ENCODE measurements around the gene ANKRD63.

The ANKRD63 gene

GRCh38 chr15:40248006-40248783 is 34.7 kb downstream of the ANKRD63 start:
- Histone ChIP-seq H2AFZ (ENCODE audit: low read length) (no peak overlapping the region), H3K4me2 (ENCODE audit: low read length) (no peak overlapping the region), H3K9me3 (ENCODE audit: low read length) (no peaks in the 10 kb centered on the region), H3K27me3 (ENCODE audit: insufficient read depth, low read length) (peaks cover 11% of the 10 kb centered on the region), H3K4me3 (ENCODE audit: low read depth, low read length, poor library complexity, severe bottlenecking) (no peak overlapping the region), H3F3A (ENCODE audit: insufficient read depth, low read length) (no peaks in the 10 kb centered on the region), H3K27ac (ENCODE audit: low read depth, low read length, poor library complexity, severe bottlenecking) (no peak overlapping the region), H3K79me2 (ENCODE audit: insufficient read depth, low read length) (no peaks in the 10 kb centered on the region), H3K9ac (ENCODE audit: low read length) (no peak overlapping the region), H3K4me1 (ENCODE audit: insufficient read depth, low read length, severe bottlenecking) (no peaks in the 10 kb centered on the region), H3K9me2 (ENCODE audit: low read depth, low read length) (no peaks in the 10 kb centered on the region), H3K36me3 (ENCODE audit: insufficient read depth, low read length) (no peaks in the 10 kb centered on the region), H4K20me1 (ENCODE audit: insufficient read depth, low read length) (no peaks in the 10 kb centered on the region)
- no peak for TF ChIP-seq EZH2 (IDR thresholded peaks at IDR 0.05; ENCODE audit: borderline replicate concordance, low read length)
- no peak for TF ChIP-seq CTCF (IDR thresholded peaks at IDR 0.05; ENCODE audit: low read length)

DNA sequence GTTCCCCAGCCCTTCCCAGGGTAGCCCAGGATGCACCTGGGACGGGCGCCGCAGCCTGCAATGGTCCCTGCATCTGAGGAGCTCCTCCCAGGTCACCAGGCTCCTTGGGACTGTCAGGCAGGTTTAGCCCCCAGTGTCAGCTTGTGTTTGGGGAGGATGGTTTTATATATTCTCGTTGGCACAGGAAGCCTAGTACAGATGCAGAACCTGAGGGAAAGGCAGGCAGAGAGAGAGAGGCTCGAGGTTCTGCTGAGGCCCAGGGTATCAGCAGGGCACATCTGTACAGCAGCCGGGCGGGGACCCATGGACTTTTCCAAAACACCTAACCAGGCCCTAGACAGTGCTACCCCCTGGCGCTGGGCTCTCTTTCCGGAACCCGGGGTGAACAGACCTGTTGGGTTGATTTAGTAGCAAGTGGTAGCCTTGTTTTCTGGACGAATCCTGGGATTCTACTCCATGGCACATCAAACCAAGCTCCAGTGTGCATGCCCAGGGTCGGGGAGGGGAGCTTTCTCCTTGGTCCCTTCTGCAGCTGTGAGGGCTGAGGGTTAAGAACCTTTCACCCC is 35.4 kb downstream of the ANKRD63 start:
- H3K4me2 ChIP-seq (ENCODE audit: low read length): no peak overlapping the region
- H3K9me3 ChIP-seq (ENCODE audit: low read length): no peaks in the 10 kb centered on the region
- no peak overlapping the region for H2AFZ ChIP-seq (ENCODE audit: low read length)
- H4K20me1 ChIP-seq (ENCODE audit: insufficient read depth, low read length): no peaks in the 10 kb centered on the region
- no peaks in the 10 kb centered on the region for H3K4me1 ChIP-seq (ENCODE audit: insufficient read depth, low read length, severe bottlenecking)
- no peaks in the 10 kb centered on the region for H3K79me2 ChIP-seq (ENCODE audit: insufficient read depth, low read length)
- no peak overlapping the region for H3K27ac ChIP-seq (ENCODE audit: low read depth, low read length, poor library complexity, severe bottlenecking)
- H3K4me3 ChIP-seq (ENCODE audit: low read depth, low read length, poor library complexity, severe bottlenecking): no peak overlapping the region
- TF ChIP-seq EZH2 (IDR thresholded peaks at IDR 0.05; ENCODE audit: borderline replicate concordance, low read length) (no peak), CTCF (IDR thresholded peaks at IDR 0.05; ENCODE audit: low read length) (no peak)
- H3F3A ChIP-seq (ENCODE audit: insufficient read depth, low read length): no peaks in the 10 kb centered on the region
- no peak overlapping the region for H3K9ac ChIP-seq (ENCODE audit: low read length)
- H3K27me3 ChIP-seq (ENCODE audit: insufficient read depth, low read length): peaks cover 4% of the 10 kb centered on the region
- H3K36me3 ChIP-seq (ENCODE audit: insufficient read depth, low read length): no peaks in the 10 kb centered on the region
- H3K9me2 ChIP-seq (ENCODE audit: low read depth, low read length): no peaks in the 10 kb centered on the region

DNA sequence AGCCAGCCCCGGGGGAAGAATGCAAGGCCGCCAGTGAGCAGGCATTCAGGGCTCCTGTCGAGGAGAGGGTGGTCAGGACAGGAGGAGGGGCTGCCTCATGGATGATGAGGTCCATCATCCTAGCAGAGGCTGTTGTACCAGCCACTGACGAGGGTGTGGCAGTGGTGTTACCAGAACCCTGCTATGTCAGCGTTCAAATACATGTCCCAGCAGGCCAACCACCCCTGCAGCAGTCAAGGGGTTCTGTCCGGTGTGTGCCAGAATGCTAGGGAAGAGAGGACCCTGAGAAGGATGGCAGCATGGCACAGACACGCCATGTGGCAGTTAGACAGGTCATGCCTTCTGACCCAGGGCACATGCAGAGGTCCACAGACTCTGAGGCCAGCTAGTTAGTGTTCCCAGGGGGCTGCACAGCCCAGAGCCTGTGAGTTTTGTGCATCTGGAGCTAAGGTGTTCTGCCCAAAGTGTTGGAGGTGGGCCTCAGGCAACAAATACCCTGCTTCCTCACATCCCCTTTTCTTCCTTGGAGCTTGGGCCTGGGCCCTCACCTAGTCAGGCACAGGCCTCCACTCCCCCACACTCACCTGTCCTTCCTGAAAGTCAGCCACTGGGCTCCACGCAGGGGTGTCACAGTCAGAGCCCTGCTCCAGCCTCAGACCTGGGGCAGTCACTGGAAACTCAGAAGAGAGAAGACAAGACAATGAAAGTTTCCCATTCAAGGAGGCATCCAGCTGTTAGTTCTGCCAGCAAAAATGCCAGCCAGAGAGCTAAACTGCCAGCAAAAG is 36.2 kb downstream of the ANKRD63 start:
- Histone ChIP-seq H3K4me3 (ENCODE audit: low read depth, low read length, poor library complexity, severe bottlenecking) (no peak overlapping the region), H3K27ac (ENCODE audit: low read depth, low read length, poor library complexity, severe bottlenecking) (no peak overlapping the region), H3K9me3 (ENCODE audit: low read length) (no peaks in the 10 kb centered on the region), H3K27me3 (ENCODE audit: insufficient read depth, low read length) (no peaks in the 10 kb centered on the region; the same call in none of the 2 replicates), H2AFZ (ENCODE audit: low read length) (no peak overlapping the region), H3K36me3 (ENCODE audit: insufficient read depth, low read length) (no peaks in the 10 kb centered on the region), H3K4me1 (ENCODE audit: insufficient read depth, low read length, severe bottlenecking) (no peaks in the 10 kb centered on the region), H3F3A (ENCODE audit: insufficient read depth, low read length) (no peaks in the 10 kb centered on the region), H3K9me2 (ENCODE audit: low read depth, low read length) (no peaks in the 10 kb centered on the region), H3K9ac (ENCODE audit: low read length) (no peak overlapping the region), H3K4me2 (ENCODE audit: low read length) (no peak overlapping the region), H4K20me1 (ENCODE audit: insufficient read depth, low read length) (no peaks in the 10 kb centered on the region), H3K79me2 (ENCODE audit: insufficient read depth, low read length) (no peaks in the 10 kb centered on the region)
- TF ChIP-seq CTCF (IDR thresholded peaks at IDR 0.05; ENCODE audit: low read length) (no peak), EZH2 (IDR thresholded peaks at IDR 0.05; ENCODE audit: borderline replicate concordance, low read length) (no peak)
